Measurements from ENCODE around the gene C2orf68.
"Not testable (repeated sequence)": the region's sequence is repeated elsewhere in the genome, so short reads cannot be mapped to it uniquely, and the experiment has no call there.

C2orf68 gene

GRCh38 chr2:85583667-85584353 is 28.1 kb downstream of the C2orf68 start:
- in situ Hi-C loops (cut with MboI; ENCODE audit: low sequenced_read_pairs) = no loop called here

GRCh38 chr2:85582492-85582891 is 29.4 kb downstream of the C2orf68 start:
- in situ Hi-C loops (cut with MboI; ENCODE audit: low sequenced_read_pairs) = no loop called here

- in situ Hi-C loops (cut with MboI; ENCODE audit: low sequenced_read_pairs) = no loop called here
These were observed 31.7 kb downstream of the C2orf68 start for GRCh38 chr2:85580206-85580605.

- in situ Hi-C loops (cut with MboI; ENCODE audit: low sequenced_read_pairs) = no loop called here
These were observed 32.5 kb downstream of the C2orf68 start for GRCh38 chr2:85579266-85579935.

GRCh38 chr2:85578243-85579180 is 33.4 kb downstream of the C2orf68 start:
- in situ Hi-C loops (cut with MboI; ENCODE audit: low sequenced_read_pairs) = no loop called here

- in situ Hi-C loops (cut with MboI; ENCODE audit: low sequenced_read_pairs) = no loop called here
These were observed 34.3 kb downstream of the C2orf68 start, which contains the start of gene VAMP8 for GRCh38 chr2:85577386-85578242. Gene VAMP8, plus strand, starts transcription at chr2:85577586. Its CDS starts 61 bp downstream, at chr2:85577647.

DNA sequence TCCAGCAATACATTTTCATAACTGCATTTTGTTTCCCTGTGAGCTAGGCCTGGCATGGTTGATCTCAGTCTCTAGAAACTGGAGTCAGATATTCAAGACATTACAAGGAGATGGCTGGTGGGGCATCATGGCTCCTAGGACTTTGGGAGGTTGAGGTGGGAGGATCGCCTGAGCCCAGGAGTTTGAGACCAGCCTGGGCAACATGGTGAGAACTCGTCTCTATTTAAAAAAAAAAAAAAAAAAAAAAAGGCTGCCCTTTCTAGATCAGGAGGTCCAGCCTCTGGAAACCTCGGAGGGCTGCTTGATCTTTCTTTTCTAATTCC is 34.8 kb downstream of the C2orf68 start:
- in situ Hi-C loops (cut with MboI; ENCODE audit: low sequenced_read_pairs) = no loop called here

DNA sequence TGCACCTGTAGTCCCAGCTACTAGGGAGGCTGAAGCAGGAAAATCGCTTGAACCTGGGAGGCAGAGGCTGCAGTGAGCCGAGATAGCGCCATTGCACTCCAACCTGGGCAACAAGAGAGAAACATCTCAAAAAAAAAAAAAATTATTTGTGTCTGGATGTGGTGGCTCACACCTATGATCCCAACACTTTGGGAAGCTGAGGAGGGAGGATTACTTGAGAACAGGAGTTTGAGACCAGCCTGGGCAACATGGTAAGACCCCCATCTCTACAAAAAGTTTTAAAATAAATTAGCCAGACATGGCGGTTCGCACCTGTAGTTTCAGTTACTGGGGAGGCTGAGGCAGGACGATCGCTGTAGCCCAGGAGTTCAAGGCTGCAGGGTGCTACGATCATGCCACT is 36.1 kb downstream of the C2orf68 start:
- in situ Hi-C loops (cut with MboI; ENCODE audit: low sequenced_read_pairs) = no loop called here

- in situ Hi-C loops (cut with MboI; ENCODE audit: low sequenced_read_pairs) = no loop called here
These were observed 45.6 kb downstream of the C2orf68 start for GRCh38 chr2:85566265-85566664.

- in situ Hi-C loops (cut with MboI; ENCODE audit: low sequenced_read_pairs) = no loop called here
These were observed 47.7 kb downstream of the C2orf68 start for GRCh38 chr2:85564144-85564563.

DNA sequence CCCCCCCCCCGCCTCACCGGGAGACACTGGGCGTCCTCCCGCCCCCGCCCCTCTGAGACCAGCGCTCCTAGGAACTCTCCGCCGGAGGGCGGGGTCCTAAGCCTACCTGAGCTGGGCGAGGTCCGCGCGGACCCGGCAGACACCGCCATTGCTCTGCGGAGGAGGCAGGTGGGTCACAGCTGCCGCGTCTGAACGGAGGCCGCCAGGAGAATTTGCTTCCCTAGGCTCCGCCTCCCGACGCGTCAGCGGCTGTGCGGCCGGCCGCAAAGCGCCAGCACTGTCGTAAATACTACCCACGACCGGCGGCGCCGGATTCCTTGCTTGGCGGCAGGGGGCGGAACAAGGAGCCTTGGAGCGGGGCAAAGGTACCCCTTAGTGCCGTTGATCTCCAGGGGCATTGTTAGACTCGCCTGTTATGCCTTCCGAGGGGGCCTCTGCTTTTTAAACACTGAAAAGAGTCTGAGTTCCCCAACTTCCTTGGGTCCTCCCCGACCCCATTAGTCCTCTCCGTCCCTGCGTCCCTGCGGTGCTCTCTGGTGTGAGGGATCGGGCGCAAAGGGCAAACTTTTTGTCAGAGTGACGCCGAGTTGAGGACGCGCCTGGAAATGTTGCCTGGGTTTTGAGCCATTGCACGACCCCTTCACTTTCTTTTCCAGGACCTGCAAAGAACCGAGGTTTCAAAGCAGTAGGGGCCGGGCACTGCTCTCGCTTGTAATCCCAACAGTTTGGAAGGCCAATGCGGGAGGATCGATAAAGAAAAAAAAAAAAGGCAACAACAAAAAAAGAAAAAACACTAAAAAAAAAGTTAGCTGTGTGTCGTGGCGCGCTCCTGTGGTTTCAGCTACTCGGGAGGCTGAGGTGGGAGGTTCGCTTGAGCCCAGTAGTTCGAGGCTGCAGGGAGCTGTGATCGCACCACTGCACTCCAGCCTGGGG is 50.3 kb downstream of the C2orf68 start, which contains the start of gene GGCX:
TSS of gene GGCX (minus strand) at position 214 of the 933 bp plus-strand sequence. CDS start at position 149, 65 bp downstream.
- in situ Hi-C loops (cut with MboI; ENCODE audit: low sequenced_read_pairs) = no loop called here

GRCh38 chr2:85560812-85561279 is 51.0 kb downstream of the C2orf68 start:
- in situ Hi-C loops (cut with MboI; ENCODE audit: low sequenced_read_pairs) = no loop called here

DNA sequence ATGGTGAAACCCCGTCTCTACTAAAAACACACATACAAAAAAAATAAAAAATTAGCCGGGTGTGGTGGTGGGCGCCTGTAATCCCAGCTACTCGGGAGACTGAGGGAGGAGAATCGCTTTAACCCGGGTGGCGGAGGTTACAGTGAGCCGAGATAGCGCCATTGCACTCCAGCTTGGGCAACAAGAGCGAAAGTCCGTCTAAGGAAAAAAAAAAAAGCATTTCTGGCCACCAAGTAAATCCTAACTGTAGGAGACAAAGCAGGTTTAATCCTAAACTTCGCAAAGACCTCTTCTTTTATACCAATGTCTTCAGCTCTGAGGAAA is 51.5 kb downstream of the C2orf68 start:
- in situ Hi-C loops (cut with MboI; ENCODE audit: low sequenced_read_pairs) = not testable (repeated sequence)

DNA sequence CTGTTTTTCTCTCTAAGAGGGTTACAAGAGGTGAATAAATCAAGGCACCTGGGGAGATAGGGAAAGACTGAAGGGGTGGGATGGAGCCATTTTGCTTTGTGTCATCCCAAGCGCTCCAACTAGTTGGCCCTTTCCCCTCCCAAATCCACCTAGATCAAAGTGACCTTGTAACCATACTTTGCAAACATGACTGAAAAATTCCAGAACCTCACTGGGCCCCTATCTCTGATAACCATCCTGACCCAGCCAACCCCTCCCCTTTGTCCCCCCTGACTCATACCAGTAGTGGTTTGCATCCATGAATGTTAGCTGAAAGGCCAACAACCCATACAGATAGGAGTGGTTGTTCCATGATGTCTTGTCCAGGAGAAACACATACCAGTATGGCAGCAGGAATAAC is 53.7 kb downstream of the C2orf68 start:
- in situ Hi-C loops (cut with MboI; ENCODE audit: low sequenced_read_pairs) = no loop called here

GRCh38 chr2:85557130-85557529 is 54.7 kb downstream of the C2orf68 start:
- in situ Hi-C loops (cut with MboI; ENCODE audit: low sequenced_read_pairs) = no loop called here

Data from HL-60/S4 (cell line).